ENCODE measurements around the gene MGAT4B. TPM values are rescaled to one million over a fixed set of nuclear protein-coding genes. Genes with fewer than 3 reads are reported as not detected.

The MGAT4B gene
- total and polyA plus RNA-seq, 2 of the 4 experiments (the other 2 are of a cell fraction): 73.7 to 155 TPM

DNA sequence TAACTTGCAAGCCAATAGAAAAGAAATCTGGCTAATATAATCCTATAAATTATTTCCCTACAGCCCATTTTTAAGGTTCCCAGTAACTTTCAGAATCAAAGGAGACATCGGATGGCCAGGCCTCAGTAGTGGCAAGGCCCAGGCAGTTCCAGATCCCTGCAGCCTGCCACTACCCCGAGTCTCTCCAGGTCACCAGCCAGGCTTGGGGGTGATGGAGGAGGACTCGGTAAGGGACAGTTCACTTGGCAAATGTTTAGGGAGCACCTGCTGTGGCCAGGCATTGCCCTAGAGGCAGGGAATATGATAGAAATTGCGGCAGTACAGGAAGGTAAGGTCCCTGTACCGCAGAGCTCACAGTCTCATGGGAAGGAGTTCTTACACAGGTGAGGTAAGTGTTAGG is 28.1 kb downstream of the MGAT4B start:
- no peak overlapping the region for H2BK5ac ChIP-seq (ENCODE audit: low read depth, low read length, poor library complexity, severe bottlenecking)
- no peak overlapping the region for H2AK5ac ChIP-seq (ENCODE audit: low read depth, low read length)

More for the DNA sequence above, 28.1 kb downstream of the MGAT4B start:
- Histone ChIP-seq H2AK9ac (replicated peaks; ENCODE audit: low read depth, low read length, poor library complexity) (no peak overlapping the region), H3K27me3 (ENCODE audit: control insufficient read depth, insufficient read depth, low read length) (no peaks in the 10 kb centered on the region), H3K9ac (ENCODE audit: low read depth, low read length) (no peak overlapping the region), H3K14ac (replicated peaks; ENCODE audit: low read depth, low read length) (no peak overlapping the region), H2AFZ (replicated peaks; ENCODE audit: low read length, poor library complexity) (no peak overlapping the region), H3K4me1 (ENCODE audit: control insufficient read depth, insufficient read depth, low read length) (no peaks in the 10 kb centered on the region), H2BK120ac (ENCODE audit: low read depth, low read length) (no peak overlapping the region), H4K20me1 (ENCODE audit: insufficient read depth, low read length) (0 out of 2 replicates have a peak, but pooled peaks cover 3% of the 10 kb centered on the region), H3K23ac (ENCODE audit: low read depth, low read length) (no peak overlapping the region), H3K36me3 (ENCODE audit: control insufficient read depth, insufficient read depth, low read length) (peaks cover 51% of the 10 kb centered on the region), H4K5ac (ENCODE audit: low read depth, low read length) (no peak overlapping the region), H3K79me1 (ENCODE audit: low read depth in 1 of 2, low read length in 2 of 2) (peaks cover 8 to 13% of the 10 kb centered on the region in 2 experiments), H2BK20ac (ENCODE audit: low read depth, low read length) (no peak overlapping the region), H3K4ac (ENCODE audit: low read depth, low read length) (no peak overlapping the region), H3K4me2 (ENCODE audit: low read depth, low read length) (no peak overlapping the region), H3K27ac (ENCODE audit: insufficient read depth, low read length) (no peak overlapping the region), H3K56ac (ENCODE audit: extremely low read depth, insufficient read depth, low read length) (no peak overlapping the region), H3K18ac (ENCODE audit: low read depth, low read length) (no peak overlapping the region), H3K4me3 (ENCODE audit: insufficient read depth, low read depth, low read length) (no peak overlapping the region), H3K9me1 (ENCODE audit: insufficient read depth, low read length) (no peaks in the 10 kb centered on the region), H3K9me3 (ENCODE audit: control insufficient read depth, insufficient read depth, low read length) (no peaks in the 10 kb centered on the region), H4K91ac (ENCODE audit: insufficient read depth, low read depth, low read length) (no peak overlapping the region), H4K8ac (ENCODE audit: low read depth in 2 of 2, low read length in 2 of 2) (no peak overlapping the region), H2BK15ac (ENCODE audit: low read depth, low read length) (no peak overlapping the region)
- TF ChIP-seq POLR2A (IDR thresholded peaks at IDR 0.05; ENCODE audit: low read depth, low read length): no peak
- no peak for TF ChIP-seq NFE2L2 (IDR thresholded peaks at IDR 0.05; ENCODE audit: low read depth, low read length)
- TF ChIP-seq FOS (IDR thresholded peaks at IDR 0.05; ENCODE audit: low read depth, low read length): no peak
- TF ChIP-seq CHD1 (IDR thresholded peaks at IDR 0.05; ENCODE audit: low read depth, low read length): no peak
- TF ChIP-seq BHLHE40 (IDR thresholded peaks at IDR 0.05; ENCODE audit: low read depth, low read length): no peak
- TF ChIP-seq, protein P1, sequence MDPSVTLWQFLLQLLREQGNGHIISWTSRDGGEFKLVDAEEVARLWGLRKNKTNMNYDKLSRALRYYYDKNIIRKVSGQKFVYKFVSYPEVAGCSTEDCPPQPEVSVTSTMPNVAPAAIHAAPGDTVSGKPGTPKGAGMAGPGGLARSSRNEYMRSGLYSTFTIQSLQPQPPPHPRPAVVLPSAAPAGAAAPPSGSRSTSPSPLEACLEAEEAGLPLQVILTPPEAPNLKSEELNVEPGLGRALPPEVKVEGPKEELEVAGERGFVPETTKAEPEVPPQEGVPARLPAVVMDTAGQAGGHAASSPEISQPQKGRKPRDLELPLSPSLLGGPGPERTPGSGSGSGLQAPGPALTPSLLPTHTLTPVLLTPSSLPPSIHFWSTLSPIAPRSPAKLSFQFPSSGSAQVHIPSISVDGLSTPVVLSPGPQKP (IDR thresholded peaks at IDR 0.05; ENCODE audit: borderline replicate concordance, low read depth, low read length): no peak
- no peak for TF ChIP-seq MAFK (IDR thresholded peaks at IDR 0.05; ENCODE audit: low read depth, low read length)
- no peak for TF ChIP-seq CEBPB (IDR thresholded peaks at IDR 0.05; ENCODE audit: low read depth, low read length)
- TF ChIP-seq MXI1 (IDR thresholded peaks at IDR 0.05; ENCODE audit: borderline replicate concordance, low read depth, low read length): no peak
- TF ChIP-seq, protein P2, sequence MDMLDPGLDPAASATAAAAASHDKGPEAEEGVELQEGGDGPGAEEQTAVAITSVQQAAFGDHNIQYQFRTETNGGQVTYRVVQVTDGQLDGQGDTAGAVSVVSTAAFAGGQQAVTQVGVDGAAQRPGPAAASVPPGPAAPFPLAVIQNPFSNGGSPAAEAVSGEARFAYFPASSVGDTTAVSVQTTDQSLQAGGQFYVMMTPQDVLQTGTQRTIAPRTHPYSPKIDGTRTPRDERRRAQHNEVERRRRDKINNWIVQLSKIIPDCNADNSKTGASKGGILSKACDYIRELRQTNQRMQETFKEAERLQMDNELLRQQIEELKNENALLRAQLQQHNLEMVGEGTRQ (IDR thresholded peaks at IDR 0.05; ENCODE audit: low read depth, low read length): no peak
- TF ChIP-seq RFX5 (IDR thresholded peaks at IDR 0.05; ENCODE audit: low read depth, low read length): no peak
- TF ChIP-seq, protein P3, sequence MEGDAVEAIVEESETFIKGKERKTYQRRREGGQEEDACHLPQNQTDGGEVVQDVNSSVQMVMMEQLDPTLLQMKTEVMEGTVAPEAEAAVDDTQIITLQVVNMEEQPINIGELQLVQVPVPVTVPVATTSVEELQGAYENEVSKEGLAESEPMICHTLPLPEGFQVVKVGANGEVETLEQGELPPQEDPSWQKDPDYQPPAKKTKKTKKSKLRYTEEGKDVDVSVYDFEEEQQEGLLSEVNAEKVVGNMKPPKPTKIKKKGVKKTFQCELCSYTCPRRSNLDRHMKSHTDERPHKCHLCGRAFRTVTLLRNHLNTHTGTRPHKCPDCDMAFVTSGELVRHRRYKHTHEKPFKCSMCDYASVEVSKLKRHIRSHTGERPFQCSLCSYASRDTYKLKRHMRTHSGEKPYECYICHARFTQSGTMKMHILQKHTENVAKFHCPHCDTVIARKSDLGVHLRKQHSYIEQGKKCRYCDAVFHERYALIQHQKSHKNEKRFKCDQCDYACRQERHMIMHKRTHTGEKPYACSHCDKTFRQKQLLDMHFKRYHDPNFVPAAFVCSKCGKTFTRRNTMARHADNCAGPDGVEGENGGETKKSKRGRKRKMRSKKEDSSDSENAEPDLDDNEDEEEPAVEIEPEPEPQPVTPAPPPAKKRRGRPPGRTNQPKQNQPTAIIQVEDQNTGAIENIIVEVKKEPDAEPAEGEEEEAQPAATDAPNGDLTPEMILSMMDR (conservative IDR thresholded peaks at IDR 0.05; ENCODE audit: low read depth, low read length): no peak
- no peak for TF ChIP-seq RAD21 (IDR thresholded peaks at IDR 0.05; ENCODE audit: low read length)
- TF ChIP-seq RCOR1 (IDR thresholded peaks at IDR 0.05; ENCODE audit: insufficient replicate concordance, low read length): no peak
- ChIA-PET POLR2A (ENCODE audit: unreplicated experiment) (no interaction called here), CTCF (no interaction called here)
- intact Hi-C loops (cut with micrococcal nuclease): no loop called here
- no TSS peak for BruUV-seq (replicated peaks)
- ATAC-seq (ENCODE audit: low read depth) (no peak), DNase-seq (no peak)
- 93% methylated on average over 3 of the region's 5 CpGs; no CpG with 5 or more reads in 1 of the 2 experiments for WGBS, 2 experiments (ENCODE audit: extremely low coverage in 2 of 2, insufficient read length in 1 of 2)
- dilution Hi-C loops (cut with HindIII; ENCODE audit: low sequenced_read_pairs, unreplicated experiment): no loop called here
- in situ Hi-C loops (cut with MboI; ENCODE audit: low sequenced_read_pairs): no loop called here

All from IMR-90 (cell line).